Activated T-cell treated with anti-CD3 and anti-CD28 coated beads for 4 hours (primary cell): ENCODE data around the gene PRKG1.
"Not testable (repeated sequence)": the region's sequence is repeated elsewhere in the genome, so short reads cannot be mapped to it uniquely, and the experiment has no call there.

Source experiments
- DNase-seq: peaks from one replicate; pipeline ENCODE4 v3.0.0-alpha.2; 2020

Gene PRKG1

DNA sequence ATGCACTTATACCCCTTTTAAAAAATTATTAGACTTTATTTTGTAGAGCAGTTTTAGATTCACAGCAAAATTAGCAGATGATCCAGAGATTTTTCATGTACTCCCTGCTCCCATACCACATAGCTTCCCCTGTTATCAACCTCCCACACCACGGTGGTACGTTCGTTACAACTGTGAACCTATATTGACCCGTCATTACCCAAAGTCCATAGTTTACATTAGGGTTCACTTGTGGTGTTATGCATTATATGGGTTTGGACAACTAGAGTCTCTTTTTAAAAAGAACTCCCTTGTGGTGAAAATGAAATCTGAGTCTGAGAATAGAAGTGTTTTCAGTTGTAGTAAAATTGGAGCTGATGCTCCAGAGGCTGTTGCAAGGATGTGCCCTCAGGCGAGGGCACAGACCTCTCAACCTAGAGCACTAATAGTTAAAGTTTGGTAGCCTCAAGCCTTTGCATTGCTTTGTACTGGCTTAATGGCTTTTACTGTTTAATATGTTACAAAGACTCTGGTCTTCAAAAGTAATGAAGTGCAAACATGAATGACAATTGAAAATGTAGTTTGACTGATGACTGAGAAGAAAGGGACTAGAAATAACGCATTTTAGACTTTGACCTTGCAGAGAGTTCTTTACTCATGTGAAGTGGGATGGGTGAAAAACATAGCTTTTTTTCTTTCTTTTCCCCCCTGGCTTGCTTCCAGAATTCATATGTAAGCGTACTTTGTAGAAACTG, 655.7 kb downstream of the PRKG1 start:
- no peak for DNase-seq

DNA sequence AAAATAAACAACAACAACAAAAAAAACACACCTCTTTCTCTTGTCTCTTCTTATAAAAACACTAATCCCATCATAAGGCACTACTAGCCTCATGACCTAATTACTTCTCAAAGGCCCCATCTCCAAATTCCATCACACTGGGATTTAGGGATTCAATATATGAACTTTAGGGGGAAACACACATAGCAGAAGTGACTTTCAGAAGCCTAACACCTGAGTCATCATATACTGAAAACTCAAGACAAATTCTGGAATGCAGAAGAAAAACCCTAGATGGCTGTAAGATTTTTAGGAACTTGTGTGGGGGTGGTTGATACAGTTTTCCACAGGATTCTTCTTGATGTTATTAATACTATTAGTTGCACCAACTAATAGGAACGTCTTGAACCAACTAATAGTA, 658.8 kb downstream of the PRKG1 start:
- no peak for DNase-seq

DNA sequence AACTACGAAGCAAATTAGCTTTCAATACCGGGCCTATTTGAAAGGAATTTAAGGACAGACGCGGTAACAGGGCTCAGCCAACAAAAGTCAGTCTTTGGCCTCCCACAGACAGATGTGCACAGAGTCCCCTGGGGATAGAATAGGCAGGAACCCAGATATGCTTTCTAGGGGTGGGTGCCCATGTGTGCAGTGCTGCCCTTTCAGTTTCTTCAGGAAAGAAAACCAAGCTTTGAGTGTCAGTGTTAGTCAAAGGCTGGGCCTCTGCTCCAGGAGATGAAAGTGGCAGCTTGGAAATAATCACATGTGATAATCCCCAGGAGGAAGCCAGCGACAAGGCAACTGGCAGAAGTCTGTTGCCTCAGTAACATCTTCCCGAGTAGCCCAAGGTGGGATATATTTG, 668.9 kb downstream of the PRKG1 start:
- no peak for DNase-seq

DNA sequence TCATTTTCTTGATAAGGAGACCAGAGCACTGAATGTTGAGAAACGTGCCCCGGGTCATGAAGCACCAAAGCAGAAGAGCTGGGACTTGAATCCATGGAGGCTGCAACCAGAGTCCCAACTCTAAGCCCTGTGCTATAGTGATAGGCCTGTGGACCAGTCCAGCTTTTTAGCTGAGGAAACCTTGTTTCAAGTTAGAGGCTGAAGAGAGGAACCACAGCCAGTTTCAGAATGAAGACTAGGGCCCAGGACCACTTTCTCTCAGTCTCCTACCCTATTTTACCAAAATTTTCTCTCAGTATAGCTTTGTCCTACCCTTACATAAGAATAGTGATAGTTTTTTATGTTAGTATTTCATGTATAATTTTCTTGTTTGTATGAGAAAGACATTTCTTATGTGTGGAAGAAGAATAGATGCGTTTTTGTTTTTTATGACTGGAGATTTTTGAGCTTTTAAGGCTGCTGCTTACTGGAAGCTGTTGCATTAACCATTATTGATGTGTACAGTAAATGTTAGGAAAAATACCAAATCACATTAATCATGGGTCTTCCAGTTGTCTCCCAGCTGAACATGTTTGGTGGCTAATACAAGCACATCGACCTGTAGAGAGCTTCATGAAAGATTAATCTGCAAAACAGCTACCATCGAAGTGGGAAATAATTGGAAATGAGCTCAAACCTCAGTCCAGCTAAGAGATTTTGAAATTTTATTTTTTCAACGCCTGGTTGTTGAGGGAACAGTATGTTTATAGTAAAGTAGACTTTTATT, 670.1 kb downstream of the PRKG1 start:
- no peak for DNase-seq

DNA sequence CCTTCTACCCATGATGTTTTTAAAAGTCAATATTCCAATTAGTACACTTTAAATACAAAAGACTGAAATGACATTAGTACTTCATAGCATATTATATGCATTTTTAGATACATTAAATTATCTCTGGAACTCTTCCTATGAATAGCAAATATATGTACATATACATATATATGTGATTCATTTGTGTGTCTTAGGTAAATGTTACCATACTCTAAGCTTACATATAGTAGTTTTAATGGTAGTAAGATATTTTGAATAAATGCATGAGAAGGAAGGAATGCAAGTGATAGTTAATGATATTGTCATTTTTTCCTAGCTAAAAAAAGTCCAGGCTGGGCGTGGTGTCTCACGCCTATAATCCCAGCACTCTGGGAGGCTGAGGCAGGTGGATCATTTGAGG, 671.1 kb downstream of the PRKG1 start:
- no peak for DNase-seq

DNA sequence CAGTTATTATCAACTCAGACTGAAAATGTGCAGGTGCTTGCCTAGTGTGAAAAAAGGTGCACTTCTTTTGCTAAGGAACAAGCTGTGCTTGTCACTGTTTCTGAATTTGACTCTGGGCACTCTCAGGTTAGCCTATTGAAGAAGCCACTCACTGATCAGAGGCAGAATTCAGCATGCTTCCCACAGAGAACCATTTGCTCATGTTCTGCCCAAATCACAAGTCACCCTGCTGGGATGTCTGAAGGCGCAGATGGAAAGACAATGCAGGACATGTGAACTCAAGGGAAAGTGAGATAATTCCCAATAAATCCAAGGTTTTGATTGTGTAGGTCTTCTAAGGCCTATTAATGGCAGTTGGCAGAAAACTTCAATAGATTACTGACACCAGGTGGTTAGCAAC, 672.9 kb downstream of the PRKG1 start:
- DNase-seq, result no peak

DNA sequence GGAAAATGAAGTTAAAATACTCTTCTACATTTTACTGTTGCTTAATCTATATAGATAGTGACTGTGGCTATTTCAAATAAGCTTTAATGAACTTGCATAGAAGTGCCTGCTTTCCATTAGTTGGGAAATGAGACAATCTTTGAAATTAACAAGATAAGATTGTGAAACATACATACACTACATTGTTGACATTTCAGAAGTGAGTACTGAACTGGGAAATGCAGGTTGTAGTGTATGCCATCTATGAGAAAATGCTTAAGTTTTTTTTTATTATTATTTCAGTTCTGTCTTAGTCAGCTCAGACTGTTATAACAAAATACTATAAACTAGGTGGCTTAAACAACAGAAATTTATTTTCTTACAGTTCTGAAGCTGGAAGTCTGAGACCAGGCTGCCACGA, 674.7 kb downstream of the PRKG1 start:
- no peak for DNase-seq

DNA sequence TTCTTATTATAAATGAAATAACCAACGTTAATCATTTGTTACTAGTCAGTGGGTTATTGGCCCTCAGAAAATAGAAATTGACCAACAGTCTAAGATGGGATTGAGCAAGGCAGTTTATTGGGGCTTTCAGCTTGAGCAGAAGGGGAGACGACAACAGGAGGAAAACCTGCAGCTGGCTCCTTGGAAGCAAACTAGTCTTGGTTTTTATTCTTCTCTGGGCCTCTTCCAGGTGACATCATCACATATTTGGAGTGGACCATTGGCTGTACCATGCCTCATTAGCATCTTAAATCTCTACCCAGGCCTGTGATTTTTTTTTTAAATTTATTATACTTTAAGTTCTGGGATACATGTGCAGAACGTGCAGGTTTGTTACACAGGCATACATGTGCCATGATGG, 684.1 kb downstream of the PRKG1 start:
- DNase-seq, result no peak

DNA sequence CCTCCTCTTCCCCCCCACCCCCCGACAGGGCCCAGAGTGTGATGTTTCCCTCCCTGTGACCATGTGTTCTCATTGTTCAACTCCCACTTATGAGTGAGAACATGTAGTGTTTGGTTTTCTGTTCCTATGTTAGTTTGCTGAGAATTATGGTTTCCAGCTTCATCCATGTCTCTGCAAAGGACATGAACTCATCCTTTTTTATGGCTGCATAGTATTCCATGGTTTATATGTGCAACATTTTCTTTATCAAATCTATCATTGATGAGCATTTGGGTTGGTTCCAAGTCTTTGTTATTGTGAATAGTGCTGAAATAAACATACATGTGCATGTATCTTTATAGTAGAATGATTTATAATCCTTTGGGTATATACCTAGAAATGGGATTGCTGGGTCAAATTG, 684.6 kb downstream of the PRKG1 start:
- DNase-seq, result not testable (repeated sequence)

DNA sequence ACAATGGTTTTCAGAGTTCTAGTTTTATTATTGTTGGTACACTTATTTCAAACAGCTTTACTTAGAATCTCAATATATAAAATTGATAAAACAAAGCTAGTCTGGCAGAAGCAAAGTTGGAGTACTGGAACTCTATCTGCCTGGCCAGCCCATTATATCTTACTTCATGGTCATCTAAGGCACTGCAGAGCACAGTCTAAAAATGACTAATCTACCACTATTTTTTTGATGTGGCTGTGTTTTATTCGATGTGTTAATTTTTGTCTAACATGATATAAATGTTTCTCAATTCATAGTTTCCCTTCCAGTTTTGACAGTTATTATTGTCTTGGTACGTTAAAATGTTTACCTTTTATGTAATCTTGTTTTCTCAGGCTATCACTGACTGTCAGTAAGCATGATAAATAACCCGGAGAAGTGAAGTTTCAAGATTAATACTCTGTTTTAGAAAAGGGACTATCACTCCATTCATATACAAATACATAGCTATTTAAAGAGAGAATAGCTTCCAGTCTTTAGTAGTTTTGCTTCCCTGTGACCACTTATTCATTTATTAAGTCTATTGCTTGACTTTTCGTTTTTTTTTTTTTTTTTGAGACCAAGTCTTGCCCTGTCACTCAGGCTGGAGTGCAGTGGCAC, 685.7 kb downstream of the PRKG1 start:
- DNase-seq, result no peak

DNA sequence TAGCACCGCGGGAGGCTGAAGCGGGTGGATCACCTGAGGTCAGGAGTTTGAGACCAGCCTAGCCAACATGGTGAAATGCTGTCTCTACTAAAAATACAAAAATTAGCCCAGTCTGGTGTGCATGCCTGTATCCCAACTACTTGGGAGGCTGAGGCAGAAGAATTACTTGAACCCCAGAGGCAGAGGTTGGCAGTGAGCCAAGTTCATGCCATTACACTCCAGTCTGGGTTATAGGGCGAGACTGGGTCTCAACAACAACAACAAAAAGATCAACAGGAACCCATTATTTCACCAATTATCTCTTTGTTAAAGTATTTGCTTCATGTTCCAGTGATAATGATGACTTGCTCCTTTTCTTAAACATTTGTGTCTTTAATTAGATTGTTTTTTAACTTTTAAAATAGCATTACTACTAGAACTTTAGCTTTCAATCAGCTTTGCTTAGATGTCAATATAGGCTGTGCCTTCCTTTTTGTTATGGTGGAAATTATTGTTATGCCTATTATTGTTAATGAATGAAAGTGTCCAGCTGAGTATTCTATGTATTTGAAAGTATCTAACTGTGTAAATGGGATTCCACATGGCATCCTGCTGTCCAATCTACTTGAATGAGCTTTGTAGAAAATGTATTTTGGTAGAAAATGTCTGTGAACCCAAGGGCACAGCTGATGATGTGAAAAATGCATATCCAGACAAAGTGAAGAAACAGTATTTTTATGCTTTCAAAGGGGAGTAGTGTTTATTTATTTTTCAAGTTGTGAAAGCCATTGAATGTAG, 686.8 kb downstream of the PRKG1 start:
- DNase-seq, result no peak

DNA sequence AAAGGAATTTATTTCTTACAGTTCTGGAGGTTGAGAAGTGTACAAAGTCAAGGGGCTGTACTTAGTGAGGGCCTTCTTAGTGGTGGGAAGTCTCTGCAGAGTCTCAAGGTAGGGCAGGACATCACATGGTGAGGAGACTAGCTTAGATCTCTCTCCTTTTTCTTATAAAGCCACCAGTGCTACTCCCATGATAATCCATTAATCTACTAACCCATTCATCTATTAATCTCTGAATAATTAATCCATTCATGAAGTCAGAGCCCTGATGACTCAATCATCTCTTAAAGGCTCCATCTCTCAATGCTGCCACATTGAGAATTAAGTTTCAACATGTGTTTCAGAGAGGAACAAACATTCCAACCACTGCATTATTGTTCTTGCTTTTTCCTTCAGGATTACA, 689.5 kb downstream of the PRKG1 start:
- no peak for DNase-seq

DNA sequence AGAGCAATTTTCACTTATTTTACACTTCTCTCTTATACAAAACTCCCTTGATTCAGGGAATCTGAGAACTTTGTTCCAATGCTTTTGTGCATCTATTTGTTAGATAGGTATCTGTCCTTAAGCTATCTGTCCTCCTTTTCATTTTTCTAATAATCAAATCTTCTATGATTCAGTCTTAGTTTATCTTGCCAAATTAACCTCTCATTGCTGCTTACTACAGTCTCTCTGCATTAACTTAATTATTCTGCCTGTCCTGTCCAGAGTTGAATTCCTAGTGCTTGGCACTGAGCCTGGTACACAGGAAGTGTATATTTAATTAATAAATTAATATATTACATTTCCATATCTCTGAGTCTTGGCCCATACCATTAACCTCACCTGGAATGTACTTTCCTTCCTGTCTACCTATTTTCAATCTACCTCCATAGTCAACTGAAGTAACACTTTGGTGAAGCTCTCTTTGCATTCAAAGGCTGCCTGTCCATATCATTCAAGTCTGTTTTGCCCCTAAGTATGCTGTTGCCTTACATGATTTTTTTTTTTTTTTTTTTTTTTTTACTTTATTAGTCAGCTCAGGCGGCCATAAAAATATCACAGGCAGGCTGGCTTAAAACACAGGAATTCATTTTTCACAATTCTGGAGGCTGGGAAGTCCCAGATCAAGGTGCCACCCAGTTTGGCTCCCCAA, 691.1 kb downstream of the PRKG1 start:
- no peak for DNase-seq

DNA sequence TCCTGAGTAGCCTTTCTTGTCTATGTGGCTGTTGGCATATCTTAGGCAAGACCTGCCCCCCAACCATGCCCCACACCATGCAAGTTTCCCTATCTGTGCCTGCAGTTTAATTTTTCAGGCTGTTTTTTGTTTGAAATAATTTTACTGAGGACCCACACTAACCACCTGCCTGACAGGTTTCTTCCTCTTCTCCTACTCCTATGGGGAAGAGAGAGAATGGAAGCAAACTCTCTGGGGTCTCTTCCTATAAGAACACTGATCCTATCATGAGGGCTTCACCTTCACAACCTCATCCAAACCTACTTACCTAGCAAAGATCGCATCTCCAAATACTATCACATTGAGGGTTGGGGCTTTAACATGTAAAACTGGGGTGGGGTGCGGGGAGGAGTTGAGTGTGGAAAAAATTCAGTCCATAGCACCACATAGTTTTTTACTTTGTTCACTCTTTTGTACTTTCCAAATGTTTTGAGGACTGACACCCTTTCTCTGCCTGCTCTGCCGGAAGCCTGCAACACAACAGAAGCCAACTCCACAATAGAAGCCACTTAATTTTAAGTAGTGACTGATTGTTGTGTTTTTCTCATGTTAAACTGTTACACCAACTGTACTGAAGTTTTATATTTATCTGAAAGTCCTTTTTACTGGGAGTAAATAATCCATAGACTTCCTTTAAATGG, 692.3 kb downstream of the PRKG1 start:
- no peak for DNase-seq

DNA sequence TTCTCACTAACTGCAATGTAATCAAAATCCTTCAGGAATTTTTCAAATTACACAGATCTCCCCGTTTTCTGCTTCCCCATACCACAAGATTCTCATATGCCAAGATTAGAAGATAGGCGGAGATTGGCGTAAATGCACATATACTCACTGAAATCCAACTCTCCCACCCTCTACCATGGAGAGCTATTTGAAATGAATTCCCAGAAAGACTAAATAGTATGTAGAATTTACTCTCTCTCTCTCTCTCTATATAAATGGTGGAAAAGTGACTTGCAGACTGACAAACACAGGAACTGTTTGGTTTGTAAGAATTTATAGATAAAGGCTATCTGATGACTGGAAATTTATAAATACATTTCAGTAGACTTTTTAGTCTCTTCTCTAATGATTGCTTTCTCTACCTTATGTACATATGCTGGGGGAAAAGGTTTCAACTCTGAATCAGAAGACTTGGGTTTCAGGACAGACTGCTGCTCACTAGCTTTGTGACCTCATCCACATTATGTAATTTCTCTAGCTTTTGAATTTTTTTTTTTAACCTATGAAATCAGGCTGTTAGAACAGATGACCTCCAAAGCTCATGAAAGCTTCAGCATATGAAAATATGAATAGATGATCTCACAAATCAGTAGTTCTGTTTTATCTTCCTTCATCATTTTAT, 692.9 kb downstream of the PRKG1 start:
- DNase-seq, result no peak

DNA sequence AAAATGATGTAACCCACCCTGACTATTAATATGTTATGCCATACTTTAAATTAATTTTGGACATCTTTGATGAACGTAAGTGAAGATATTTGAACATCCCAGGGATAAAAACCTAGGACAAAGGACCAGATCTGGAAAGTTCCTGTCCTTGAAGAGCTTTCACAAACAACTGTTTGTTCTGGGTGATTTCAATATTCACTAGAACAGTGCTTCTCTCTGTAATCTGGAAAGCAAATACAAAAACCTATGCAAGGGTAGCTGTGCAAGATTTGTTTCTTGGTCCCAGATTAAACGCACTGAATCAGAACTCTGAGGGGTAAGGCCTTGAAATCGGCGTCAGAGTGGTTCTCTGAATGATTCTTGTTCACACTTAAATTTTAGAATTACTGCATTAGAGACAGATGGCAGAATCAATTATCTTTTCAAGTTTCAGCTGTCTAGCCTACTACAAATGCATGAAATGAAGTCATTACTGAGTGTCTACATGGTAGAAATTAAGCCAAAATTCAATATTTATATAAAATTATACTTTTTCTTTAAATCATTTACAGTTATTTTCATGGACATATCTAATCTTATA, 694.7 kb downstream of the PRKG1 start:
- DNase-seq, result no peak

DNA sequence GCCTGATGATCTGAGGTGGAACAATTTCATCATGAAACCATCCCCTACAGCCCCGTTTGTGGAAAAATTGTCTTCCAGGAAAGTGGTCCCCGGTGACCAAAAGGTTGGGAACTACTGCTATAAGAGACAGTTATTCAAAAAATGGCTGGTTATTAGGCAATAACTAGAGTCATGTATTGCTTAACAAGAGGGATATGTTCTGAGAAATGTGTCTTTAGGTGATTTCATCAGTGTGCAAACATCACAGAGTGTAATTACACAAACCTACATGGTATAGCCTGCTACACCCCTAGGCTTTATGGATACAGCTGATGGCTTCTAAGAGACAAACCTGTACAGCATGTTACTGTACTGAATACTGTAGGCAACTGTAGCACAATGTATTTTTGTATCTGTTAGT, 696.4 kb downstream of the PRKG1 start:
- no peak for DNase-seq

DNA sequence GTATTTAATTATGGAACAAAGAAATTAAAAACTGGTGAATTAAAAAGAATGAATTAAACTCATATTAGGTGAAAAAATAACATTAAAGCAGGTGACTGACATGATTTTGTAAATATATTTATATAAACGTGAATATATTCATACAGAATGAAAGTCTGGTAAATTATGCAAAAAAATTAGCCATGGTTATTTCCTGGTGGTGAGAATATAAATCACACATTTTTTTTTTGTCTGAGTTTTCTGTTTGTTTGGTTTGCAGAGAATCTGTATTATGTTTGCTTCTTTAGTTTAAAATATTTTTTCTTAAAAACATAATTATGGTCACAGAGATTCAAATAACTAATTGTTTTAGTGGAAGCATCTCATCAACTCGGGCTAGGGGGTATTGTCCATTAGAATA, 698.1 kb downstream of the PRKG1 start:
- no peak for DNase-seq

DNA sequence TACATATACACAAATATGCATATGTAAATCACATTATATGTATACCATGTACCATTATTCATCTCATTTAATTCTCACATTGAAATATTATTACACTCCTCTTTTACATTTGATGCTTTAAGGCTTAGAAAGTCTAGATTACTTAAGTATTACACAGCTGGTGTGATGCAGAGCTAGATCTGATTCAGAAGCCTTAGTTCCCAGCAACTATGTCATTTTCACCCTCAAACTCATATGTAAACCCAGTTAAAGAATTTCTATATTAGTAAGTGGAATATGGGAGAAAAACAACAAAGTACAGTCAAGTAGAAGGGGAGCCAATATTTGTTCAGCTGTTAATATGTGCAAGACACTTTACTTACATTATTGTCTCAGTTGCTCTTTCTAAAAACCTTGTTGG, 699.4 kb downstream of the PRKG1 start:
- DNase-seq, result no peak

DNA sequence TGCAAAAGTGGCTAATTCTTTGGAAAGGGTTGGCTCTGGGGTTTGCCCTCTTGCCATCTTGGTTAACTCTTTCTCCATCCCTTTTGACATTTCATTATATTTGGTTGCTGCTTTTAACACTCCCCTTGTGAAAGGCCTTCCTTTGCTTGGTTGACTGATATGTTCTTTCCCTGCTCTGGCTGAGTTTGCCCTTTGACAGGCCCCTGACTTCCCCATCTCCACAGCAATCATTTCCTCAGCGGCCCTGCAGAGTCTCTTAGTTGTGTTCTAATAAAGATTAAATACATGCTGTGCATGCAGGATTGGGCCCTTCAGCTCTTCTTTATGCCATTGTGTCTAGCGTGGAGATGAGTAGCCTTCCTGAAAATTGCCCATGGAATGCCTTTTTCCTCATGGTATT, 709.7 kb downstream of the PRKG1 start:
- DNase-seq, result no peak

DNA sequence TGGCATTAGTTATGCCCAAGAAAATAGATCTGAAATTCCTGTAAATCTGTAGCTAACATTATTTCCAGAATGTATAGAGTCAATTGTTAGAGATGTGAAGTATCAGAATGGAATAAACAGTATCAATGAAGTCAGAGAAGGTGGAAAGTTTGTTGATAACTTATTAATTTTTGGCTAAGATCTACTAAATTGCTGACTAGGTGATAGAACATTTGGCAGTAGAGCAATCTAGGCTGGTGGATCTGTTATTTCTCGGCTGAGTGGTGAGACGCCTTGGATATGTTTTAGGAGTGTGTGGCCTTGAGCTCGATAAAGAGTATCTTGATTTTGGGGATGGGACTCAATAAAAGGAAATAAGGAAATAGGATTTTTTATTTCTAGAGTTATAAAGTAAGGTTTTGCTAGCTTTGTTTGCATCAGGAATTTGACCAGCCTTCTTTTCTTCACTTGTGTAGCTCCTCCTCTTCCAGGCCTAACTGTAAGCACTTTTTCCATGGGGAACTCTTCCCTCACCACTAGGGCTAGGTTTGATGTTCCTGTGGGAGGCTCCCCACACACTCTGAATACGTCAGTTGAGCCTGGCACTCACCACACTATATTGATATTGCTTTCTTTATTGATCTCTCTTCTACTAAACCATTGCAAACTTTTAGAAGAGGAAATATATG, 711.9 kb downstream of the PRKG1 start:
- no peak for DNase-seq
